OCI-M2 (cell line): ENCODE data around the gene CXCR4.

Source experiments
- DNase-seq: peaks from one replicate; lab custom pipeline; 2025; ENCODE audit not compliant: unreplicated experiment; lab: John Stamatoyannopoulos, UW

CXCR4 gene

GRCh38 chr2:136131961-136132824 lies 14.2 kb upstream of the CXCR4 start:
- no peak for DNase-seq

- no peak for DNase-seq
Observed at GRCh38 chr2:136131484-136131960, 13.6 kb upstream of the CXCR4 start.

GRCh38 chr2:136130511-136130910 lies 12.6 kb upstream of the CXCR4 start:
- no peak for DNase-seq

- no peak for DNase-seq
Observed at GRCh38 chr2:136130045-136130444, 12.1 kb upstream of the CXCR4 start.

- DNase-seq, result no peak
Observed at GRCh38 chr2:136129601-136130000, 11.7 kb upstream of the CXCR4 start.

GRCh38 chr2:136128905-136129304 lies 11.0 kb upstream of the CXCR4 start:
- DNase-seq, result no peak

GRCh38 chr2:136128366-136128765 lies 10.4 kb upstream of the CXCR4 start:
- DNase-seq, result no peak

GRCh38 chr2:136127356-136127755 lies 9.4 kb upstream of the CXCR4 start:
- no peak for DNase-seq

GRCh38 chr2:136126421-136126926 lies 8.5 kb upstream of the CXCR4 start:
- no peak for DNase-seq

- DNase-seq, result no peak
Observed at GRCh38 chr2:136126021-136126420, 8.1 kb upstream of the CXCR4 start.

- no peak for DNase-seq
Observed at GRCh38 chr2:136125236-136125635, 7.3 kb upstream of the CXCR4 start.

GRCh38 chr2:136124805-136125204 lies 6.9 kb upstream of the CXCR4 start:
- no peak for DNase-seq

- DNase-seq, result no peak
Observed at GRCh38 chr2:136122661-136123060, 4.7 kb upstream of the CXCR4 start.

GRCh38 chr2:136121204-136121910 lies 3.4 kb upstream of the CXCR4 start:
- no peak for DNase-seq

GRCh38 chr2:136119717-136120675 lies 2.0 kb upstream of the CXCR4 start:
- DNase-seq, result no peak

GRCh38 chr2:136118819-136119716 lies 1.1 kb upstream of the CXCR4 start:
- DNase-seq, result no peak

GRCh38 chr2:136117391-136117841 lies 533 bp downstream of the CXCR4 start:
- no peak for DNase-seq

- no peak for DNase-seq
Observed at GRCh38 chr2:136116813-136117390, 1.0 kb downstream of the CXCR4 start.

- DNase-seq, result no peak
Observed at GRCh38 chr2:136116151-136116812, 1.7 kb downstream of the CXCR4 start.
